ENCODE results near the gene PSMD4.

Gene PSMD4

GRCh38 chr1:151237678-151238466 lies 16.7 kb upstream of the PSMD4 start:
- DNase-seq (ENCODE audit: low read depth, low spot score): no peak
- H3K36me3 ChIP-seq (ENCODE audit: insufficient read depth, low read length): peaks cover 87% of the 10 kb centered on the region
- no peaks in the 10 kb centered on the region for H3K9me3 ChIP-seq (ENCODE audit: low read depth, low read length)
- no peak overlapping the region for H3K27ac ChIP-seq
- no peak overlapping the region for H3K4me3 ChIP-seq
- TF ChIP-seq FOXP2 (optimal IDR thresholded peaks at IDR 0.05; ENCODE audit: control extremely low read depth, extremely low read length, insufficient read depth): no peak
- TF ChIP-seq EZH2 (IDR thresholded peaks at IDR 0.05): no peak
- TF ChIP-seq POLR2AphosphoS5 (IDR thresholded peaks at IDR 0.05; ENCODE audit: borderline replicate concordance, low read depth, low read length): no peak
- H3K9ac ChIP-seq (ENCODE audit: insufficient read length): no peak overlapping the region

- no peak overlapping the region for H3K9ac ChIP-seq (ENCODE audit: insufficient read length)
- H3K36me3 ChIP-seq (ENCODE audit: insufficient read depth, low read length): peaks cover 92% of the 10 kb centered on the region
- H3K27ac ChIP-seq: no peak overlapping the region
- DNase-seq (ENCODE audit: low read depth, low spot score): no peak
- TF ChIP-seq POLR2AphosphoS5 (IDR thresholded peaks at IDR 0.05; ENCODE audit: borderline replicate concordance, low read depth, low read length): no peak
- no peak for TF ChIP-seq EZH2 (IDR thresholded peaks at IDR 0.05)
- TF ChIP-seq FOXP2 (optimal IDR thresholded peaks at IDR 0.05; ENCODE audit: control extremely low read depth, extremely low read length, insufficient read depth): no peak
- H3K9me3 ChIP-seq (ENCODE audit: low read depth, low read length): no peaks in the 10 kb centered on the region
- no peak overlapping the region for H3K4me3 ChIP-seq
These were observed 16.1 kb upstream of the PSMD4 start for GRCh38 chr1:151238467-151238739.

GRCh38 chr1:151242442-151242841 lies 12.1 kb upstream of the PSMD4 start:
- no peak overlapping the region for H3K9ac ChIP-seq (ENCODE audit: insufficient read length)
- H3K4me3 ChIP-seq: no peak overlapping the region
- H3K9me3 ChIP-seq (ENCODE audit: low read depth, low read length): no peaks in the 10 kb centered on the region
- no peak overlapping the region for H3K27ac ChIP-seq
- no peak for DNase-seq (ENCODE audit: low read depth, low spot score)
- H3K36me3 ChIP-seq (ENCODE audit: insufficient read depth, low read length): peaks cover 93% of the 10 kb centered on the region
- TF ChIP-seq POLR2AphosphoS5 (IDR thresholded peaks at IDR 0.05; ENCODE audit: borderline replicate concordance, low read depth, low read length) (no peak), EZH2 (IDR thresholded peaks at IDR 0.05) (no peak), FOXP2 (optimal IDR thresholded peaks at IDR 0.05; ENCODE audit: control extremely low read depth, extremely low read length, insufficient read depth) (no peak)

GRCh38 chr1:151243683-151244216 lies 10.8 kb upstream of the PSMD4 start:
- no peak for DNase-seq (ENCODE audit: low read depth, low spot score)
- Histone ChIP-seq H3K36me3 (ENCODE audit: insufficient read depth, low read length) (peaks cover 93% of the 10 kb centered on the region), H3K27ac (no peak overlapping the region), H3K4me3 (no peak overlapping the region), H3K9ac (ENCODE audit: insufficient read length) (no peak overlapping the region), H3K9me3 (ENCODE audit: low read depth, low read length) (no peaks in the 10 kb centered on the region)
- TF ChIP-seq FOXP2 (optimal IDR thresholded peaks at IDR 0.05; ENCODE audit: control extremely low read depth, extremely low read length, insufficient read depth) (no peak), POLR2AphosphoS5 (IDR thresholded peaks at IDR 0.05; ENCODE audit: borderline replicate concordance, low read depth, low read length) (no peak), EZH2 (IDR thresholded peaks at IDR 0.05) (no peak)

GRCh38 chr1:151246786-151247185 lies 7.7 kb upstream of the PSMD4 start:
- no peak for DNase-seq (ENCODE audit: low read depth, low spot score)
- TF ChIP-seq FOXP2 (optimal IDR thresholded peaks at IDR 0.05; ENCODE audit: control extremely low read depth, extremely low read length, insufficient read depth) (no peak), EZH2 (IDR thresholded peaks at IDR 0.05) (no peak), POLR2AphosphoS5 (IDR thresholded peaks at IDR 0.05; ENCODE audit: borderline replicate concordance, low read depth, low read length) (no peak)
- Histone ChIP-seq H3K9me3 (ENCODE audit: low read depth, low read length) (no peaks in the 10 kb centered on the region), H3K36me3 (ENCODE audit: insufficient read depth, low read length) (peaks cover 78% of the 10 kb centered on the region), H3K9ac (ENCODE audit: insufficient read length) (no peak overlapping the region), H3K4me3 (no peak overlapping the region), H3K27ac (0 out of 2 replicates have a peak overlapping the region, but pooled peaks have one; percentile 1)

GRCh38 chr1:151251656-151252470 lies 2.7 kb upstream of the PSMD4 start:
- no peaks in the 10 kb centered on the region for H3K9me3 ChIP-seq (ENCODE audit: low read depth, low read length)
- 0 out of 2 replicates have a peak overlapping the region, but pooled peaks have one; percentile 21 for H3K27ac ChIP-seq
- TF ChIP-seq FOXP2 (optimal IDR thresholded peaks at IDR 0.05; ENCODE audit: control extremely low read depth, extremely low read length, insufficient read depth): no peak
- no peak for TF ChIP-seq POLR2AphosphoS5 (IDR thresholded peaks at IDR 0.05; ENCODE audit: borderline replicate concordance, low read depth, low read length)
- no peak for TF ChIP-seq EZH2 (IDR thresholded peaks at IDR 0.05)
- DNase-seq (ENCODE audit: low read depth, low spot score): peak; percentile 71
- H3K9ac ChIP-seq (ENCODE audit: insufficient read length): no peak overlapping the region
- peaks cover 27% of the 10 kb centered on the region for H3K36me3 ChIP-seq (ENCODE audit: insufficient read depth, low read length)
- H3K4me3 ChIP-seq: no peak overlapping the region

GRCh38 chr1:151255381-151255780 lies 847 bp downstream of the PSMD4 start:
- Histone ChIP-seq H3K9ac (ENCODE audit: insufficient read length) (peak overlapping the region; percentile 96), H3K9me3 (ENCODE audit: low read depth, low read length) (no peaks in the 10 kb centered on the region), H3K27ac (peak overlapping the region; percentile 79), H3K4me3 (peak overlapping the region; percentile 98), H3K36me3 (ENCODE audit: insufficient read depth, low read length) (no peaks in the 10 kb centered on the region)
- TF ChIP-seq EZH2 (IDR thresholded peaks at IDR 0.05) (no peak), FOXP2 (optimal IDR thresholded peaks at IDR 0.05; ENCODE audit: control extremely low read depth, extremely low read length, insufficient read depth) (no peak), POLR2AphosphoS5 (IDR thresholded peaks at IDR 0.05; ENCODE audit: borderline replicate concordance, low read depth, low read length) (no peak)
- no peak for DNase-seq (ENCODE audit: low read depth, low spot score)

- TF ChIP-seq EZH2 (IDR thresholded peaks at IDR 0.05) (no peak), POLR2AphosphoS5 (IDR thresholded peaks at IDR 0.05; ENCODE audit: borderline replicate concordance, low read depth, low read length) (no peak), FOXP2 (optimal IDR thresholded peaks at IDR 0.05; ENCODE audit: control extremely low read depth, extremely low read length, insufficient read depth) (no peak)
- H3K4me3 ChIP-seq: no peak overlapping the region
- H3K27ac ChIP-seq: no peak overlapping the region
- H3K9ac ChIP-seq (ENCODE audit: insufficient read length): no peak overlapping the region
- no peak for DNase-seq (ENCODE audit: low read depth, low spot score)
- peaks cover 23% of the 10 kb centered on the region; the same call in 1 of the 2 replicates for H3K36me3 ChIP-seq (ENCODE audit: insufficient read depth, low read length)
- H3K9me3 ChIP-seq (ENCODE audit: low read depth, low read length): no peaks in the 10 kb centered on the region
These were observed 4.8 kb downstream of the PSMD4 start for GRCh38 chr1:151259351-151259750.
